Stimulated activated CD4-positive, alpha-beta T cell treated with anti-CD3 and anti-CD28 coated beads, Interleukin-12 subunit alpha, Interleukin-12 subunit beta, amount 100 ng/mL, for 48 hours (primary cell): ENCODE measurements around the gene FSTL3.
"Not testable (repeated sequence)": the region's sequence is repeated elsewhere in the genome, so short reads cannot be mapped to it uniquely, and the experiment has no call there.

Experiments used
- DNase-seq, 3 donors: peaks; one replicate each; pipeline ENCODE4 v3.0.0-alpha.2; 2020; ENCODE audit warnings: low read depth in 2 of 3, low spot score in 1 of 3

Gene FSTL3

GRCh38 chr19:676339-677105 lies at the start of gene FSTL3:
TSS of gene FSTL3 (plus strand) at chr19:676392. CDS start at chr19:676424, 32 bp downstream.
- no peak for DNase-seq

- DNase-seq = not testable (repeated sequence)
Measured at GRCh38 chr19:626566-626965, 49.6 kb upstream of the FSTL3 start.

- no peak for DNase-seq
Measured at GRCh38 chr19:628168-628567, 48.0 kb upstream of the FSTL3 start.

GRCh38 chr19:629515-629914 lies 46.7 kb upstream of the FSTL3 start:
- DNase-seq = not testable (repeated sequence)

- no peak for DNase-seq
Measured at GRCh38 chr19:629961-630714, 46.1 kb upstream of the FSTL3 start.

- DNase-seq = peak; percentile 22 to 50 (median 44)
Measured at GRCh38 chr19:632579-633067, 43.6 kb upstream of the FSTL3 start.

GRCh38 chr19:633068-633785 lies 43.0 kb upstream of the FSTL3 start, which contains the start of gene POLRMT:
TSS of gene POLRMT (minus strand) at chr19:633537. CDS start at chr19:633512, 25 bp downstream.
- peak; percentile 94 for DNase-seq

GRCh38 chr19:633786-634639 lies 42.2 kb upstream of the FSTL3 start:
- DNase-seq = no peak

- DNase-seq = no peak
Measured at GRCh38 chr19:634975-635652, 41.1 kb upstream of the FSTL3 start.

- no peak for DNase-seq
Measured at GRCh38 chr19:638906-639252, 37.3 kb upstream of the FSTL3 start.

GRCh38 chr19:639253-640160 lies 36.7 kb upstream of the FSTL3 start, which contains the start of gene FGF22:
TSS of gene FGF22 (plus strand) at chr19:639879. CDS start at chr19:639926, 47 bp downstream.
- DNase-seq = peak; percentile 88 to 95 (median 94)

- no peak for DNase-seq
Measured at GRCh38 chr19:640161-640558, 36.0 kb upstream of the FSTL3 start.

- DNase-seq = no peak
Measured at GRCh38 chr19:640606-641189, 35.5 kb upstream of the FSTL3 start.

GRCh38 chr19:641702-642101 lies 34.5 kb upstream of the FSTL3 start:
- DNase-seq = no peak

- DNase-seq = no peak
Measured at GRCh38 chr19:642767-643727, 33.1 kb upstream of the FSTL3 start.

- no peak for DNase-seq
Measured at GRCh38 chr19:643736-644135, 32.5 kb upstream of the FSTL3 start.

- no peak for DNase-seq
Measured at GRCh38 chr19:644363-644762, 31.8 kb upstream of the FSTL3 start.
